ENCODE data around the gene CLIC4.

The CLIC4 gene

GRCh38 chr1:24828183-24828886 lies 83.1 kb downstream of the CLIC4 start:
- FAIRE-seq: no peak
- TF ChIP-seq SPI1 (IDR thresholded peaks at IDR 0.05; ENCODE audit: low read depth, low read length): no peak
- TF ChIP-seq POU2F2 (IDR thresholded peaks at IDR 0.05; ENCODE audit: low read depth, low read length): no peak
- TF ChIP-seq POLR2AphosphoS5 (IDR thresholded peaks at IDR 0.05; ENCODE audit: low read depth, low read length): no peak
- TF ChIP-seq POLR2A (IDR thresholded peaks at IDR 0.05; ENCODE audit: low read depth, low read length): no peak
- no peak for TF ChIP-seq PAX5 (IDR thresholded peaks at IDR 0.05; ENCODE audit: insufficient read depth, low read length, severe bottlenecking)
- TF ChIP-seq TAF1 (IDR thresholded peaks at IDR 0.05; ENCODE audit: low read depth, low read length): no peak
- no peak for DNase-seq (ENCODE audit: insufficient read length, low spot score)

- FAIRE-seq (peak; percentile 38), DNase-seq (ENCODE audit: insufficient read length, low spot score) (no peak)
- no peak for TF ChIP-seq TAF1 (IDR thresholded peaks at IDR 0.05; ENCODE audit: low read depth, low read length)
- TF ChIP-seq POU2F2 (IDR thresholded peaks at IDR 0.05; ENCODE audit: low read depth, low read length): no peak
- no peak for TF ChIP-seq SPI1 (IDR thresholded peaks at IDR 0.05; ENCODE audit: low read depth, low read length)
- no peak for TF ChIP-seq POLR2AphosphoS5 (IDR thresholded peaks at IDR 0.05; ENCODE audit: low read depth, low read length)
- TF ChIP-seq PAX5 (IDR thresholded peaks at IDR 0.05; ENCODE audit: insufficient read depth, low read length, severe bottlenecking): no peak
- no peak for TF ChIP-seq POLR2A (IDR thresholded peaks at IDR 0.05; ENCODE audit: low read depth, low read length)
These were observed 83.6 kb downstream of the CLIC4 start for GRCh38 chr1:24828887-24829192.

- no peak for TF ChIP-seq PAX5 (IDR thresholded peaks at IDR 0.05; ENCODE audit: insufficient read depth, low read length, severe bottlenecking)
- no peak for TF ChIP-seq POLR2A (IDR thresholded peaks at IDR 0.05; ENCODE audit: low read depth, low read length)
- peak; percentile 81 for FAIRE-seq
- DNase-seq (ENCODE audit: insufficient read length, low spot score): no peak
These were observed 85.5 kb downstream of the CLIC4 start for GRCh38 chr1:24830680-24831272.

GRCh38 chr1:24841593-24841992 lies 96.3 kb downstream of the CLIC4 start:
- no peak for DNase-seq (ENCODE audit: insufficient read length, low spot score)
- TF ChIP-seq POLR2A (IDR thresholded peaks at IDR 0.05; ENCODE audit: low read depth, low read length) (no peak), POU2F2 (IDR thresholded peaks at IDR 0.05; ENCODE audit: low read depth, low read length) (no peak)
- no peak for FAIRE-seq

GRCh38 chr1:24846671-24847070 lies 101.4 kb downstream of the CLIC4 start:
- FAIRE-seq (no peak), DNase-seq (ENCODE audit: insufficient read length, low spot score) (no peak)
- no peak for TF ChIP-seq POU2F2 (IDR thresholded peaks at IDR 0.05; ENCODE audit: low read depth, low read length)
- no peak for TF ChIP-seq TAF1 (IDR thresholded peaks at IDR 0.05; ENCODE audit: low read depth, low read length)
- TF ChIP-seq POLR2A (IDR thresholded peaks at IDR 0.05; ENCODE audit: low read depth, low read length): no peak
- TF ChIP-seq POLR2AphosphoS5 (IDR thresholded peaks at IDR 0.05; ENCODE audit: low read depth, low read length): no peak
- no peak for TF ChIP-seq SPI1 (IDR thresholded peaks at IDR 0.05; ENCODE audit: low read depth, low read length)
- TF ChIP-seq PAX5 (IDR thresholded peaks at IDR 0.05; ENCODE audit: insufficient read depth, low read length, severe bottlenecking): no peak

- DNase-seq (ENCODE audit: insufficient read length, low spot score): peak; percentile 78
- TF ChIP-seq TAF1 (IDR thresholded peaks at IDR 0.05; ENCODE audit: low read depth, low read length) (peak; percentile 47; the same call in 1 of the 2 replicates), POU2F2 (IDR thresholded peaks at IDR 0.05; ENCODE audit: low read depth, low read length) (no peak), PAX5 (IDR thresholded peaks at IDR 0.05; ENCODE audit: insufficient read depth, low read length, severe bottlenecking) (peak; percentile 1), SPI1 (IDR thresholded peaks at IDR 0.05; ENCODE audit: low read depth, low read length) (peak; percentile 51), POLR2A (IDR thresholded peaks at IDR 0.05; ENCODE audit: low read depth, low read length) (peak; percentile 75), POLR2AphosphoS5 (IDR thresholded peaks at IDR 0.05; ENCODE audit: low read depth, low read length) (peak; percentile 70)
- peak; percentile 90 for FAIRE-seq
These were observed 103.0 kb downstream of the CLIC4 start for GRCh38 chr1:24847995-24848881.

GRCh38 chr1:24849672-24850295 lies 104.5 kb downstream of the CLIC4 start:
- TF ChIP-seq POLR2AphosphoS5 (IDR thresholded peaks at IDR 0.05; ENCODE audit: low read depth, low read length): no peak
- TF ChIP-seq POU2F2 (IDR thresholded peaks at IDR 0.05; ENCODE audit: low read depth, low read length): no peak
- no peak for TF ChIP-seq PAX5 (IDR thresholded peaks at IDR 0.05; ENCODE audit: insufficient read depth, low read length, severe bottlenecking)
- TF ChIP-seq POLR2A (IDR thresholded peaks at IDR 0.05; ENCODE audit: low read depth, low read length): no peak
- no peak for TF ChIP-seq SPI1 (IDR thresholded peaks at IDR 0.05; ENCODE audit: low read depth, low read length)
- TF ChIP-seq TAF1 (IDR thresholded peaks at IDR 0.05; ENCODE audit: low read depth, low read length): no peak
- DNase-seq (ENCODE audit: insufficient read length, low spot score): no peak
- no peak for FAIRE-seq

GRCh38 chr1:24850328-24850920 lies 105.2 kb downstream of the CLIC4 start:
- TF ChIP-seq POLR2AphosphoS5 (IDR thresholded peaks at IDR 0.05; ENCODE audit: low read depth, low read length): no peak
- no peak for TF ChIP-seq PAX5 (IDR thresholded peaks at IDR 0.05; ENCODE audit: insufficient read depth, low read length, severe bottlenecking)
- no peak for TF ChIP-seq POLR2A (IDR thresholded peaks at IDR 0.05; ENCODE audit: low read depth, low read length)
- TF ChIP-seq TAF1 (IDR thresholded peaks at IDR 0.05; ENCODE audit: low read depth, low read length): no peak
- TF ChIP-seq SPI1 (IDR thresholded peaks at IDR 0.05; ENCODE audit: low read depth, low read length): no peak
- no peak for TF ChIP-seq POU2F2 (IDR thresholded peaks at IDR 0.05; ENCODE audit: low read depth, low read length)
- DNase-seq (ENCODE audit: insufficient read length, low spot score): no peak
- no peak for FAIRE-seq

- DNase-seq (ENCODE audit: insufficient read length, low spot score) (no peak), FAIRE-seq (no peak)
- TF ChIP-seq PAX5 (IDR thresholded peaks at IDR 0.05; ENCODE audit: insufficient read depth, low read length, severe bottlenecking) (no peak), POU2F2 (IDR thresholded peaks at IDR 0.05; ENCODE audit: low read depth, low read length) (no peak), SPI1 (IDR thresholded peaks at IDR 0.05; ENCODE audit: low read depth, low read length) (no peak)
These were observed 108.4 kb downstream of the CLIC4 start for GRCh38 chr1:24853649-24854048.
